Stimulated activated CD8-positive, alpha-beta memory T cell treated with anti-CD3 and anti-CD28 coated beads, Interleukin-12 subunit alpha, Interleukin-12 subunit beta, amount 100 ng/mL, for 24 hours (primary cell): ENCODE data around the gene MUC5AC.

Experiments
- DNase-seq: peaks from one replicate; pipeline ENCODE4 v3.0.0-alpha.2; 2020; ENCODE audit errors: extremely low read depth

Gene MUC5AC

GRCh38 chr11:1120532-1121330, 37.0 kb upstream of the MUC5AC start:
- no peak for DNase-seq

GRCh38 chr11:1121331-1121812, 36.4 kb upstream of the MUC5AC start:
- no peak for DNase-seq

- DNase-seq: no peak
Measured at GRCh38 chr11:1121813-1122663, 35.7 kb upstream of the MUC5AC start.

- DNase-seq: no peak
Measured at GRCh38 chr11:1122664-1123002, 35.1 kb upstream of the MUC5AC start.

- no peak for DNase-seq
Measured at GRCh38 chr11:1123970-1124369, 33.8 kb upstream of the MUC5AC start.

- no peak for DNase-seq
Measured at GRCh38 chr11:1125803-1126202, 31.9 kb upstream of the MUC5AC start.

- DNase-seq: no peak
Measured at GRCh38 chr11:1126491-1126926, 31.2 kb upstream of the MUC5AC start.

GRCh38 chr11:1126935-1127663, 30.7 kb upstream of the MUC5AC start:
- no peak for DNase-seq

GRCh38 chr11:1127664-1128162, 30.0 kb upstream of the MUC5AC start:
- no peak for DNase-seq

GRCh38 chr11:1128311-1129142, 29.2 kb upstream of the MUC5AC start:
- no peak for DNase-seq

- DNase-seq: no peak
Measured at GRCh38 chr11:1129143-1129610, 28.6 kb upstream of the MUC5AC start.

GRCh38 chr11:1129611-1130160, 28.1 kb upstream of the MUC5AC start:
- no peak for DNase-seq

- no peak for DNase-seq
Measured at GRCh38 chr11:1130276-1131032, 27.3 kb upstream of the MUC5AC start.

GRCh38 chr11:1131033-1131911, 26.5 kb upstream of the MUC5AC start:
- DNase-seq: no peak

- no peak for DNase-seq
Measured at GRCh38 chr11:1134848-1135445, 22.8 kb upstream of the MUC5AC start.

- no peak for DNase-seq
Measured at GRCh38 chr11:1138097-1138496, 19.7 kb upstream of the MUC5AC start.

GRCh38 chr11:1139441-1140083, 18.2 kb upstream of the MUC5AC start:
- DNase-seq: no peak
